ENCODE measurements around the gene GIMAP1. TPM values are rescaled to one million over a fixed set of nuclear protein-coding genes. Genes with fewer than 3 reads are reported as not detected.

The GIMAP1 gene
- polyA plus RNA-seq, 1 donor from 2014 or later = not detected

- Histone ChIP-seq H3F3A (ENCODE audit: insufficient read depth, low read length, poor library complexity, severe bottlenecking) (no peaks in the 10 kb centered on the region), H4K20me1 (ENCODE audit: insufficient read depth) (no peaks in the 10 kb centered on the region), H3K4me3 (ENCODE audit: low read length) (no peak overlapping the region), H3K27me3 (ENCODE audit: insufficient read depth, low read depth, low read length) (no peaks in the 10 kb centered on the region), H3K27ac (ENCODE audit: low read length) (no peak overlapping the region), H2AFZ (ENCODE audit: low read depth, low read length) (no peak overlapping the region), H3K4me2 (ENCODE audit: low read length) (no peak overlapping the region), H3K9me3 (ENCODE audit: low read length) (no peaks in the 10 kb centered on the region), H3K9me2 (ENCODE audit: insufficient read depth, low read length) (no peaks in the 10 kb centered on the region), H3K36me3 (ENCODE audit: insufficient read depth, low read length) (no peaks in the 10 kb centered on the region), H3K79me2 (replicated peaks; ENCODE audit: insufficient read depth, low read length) (no peaks in the 10 kb centered on the region), H3K9ac (ENCODE audit: low read length) (no peak overlapping the region)
- TF ChIP-seq POLR2AphosphoS5 (IDR thresholded peaks at IDR 0.05) (no peak), EZH2 (IDR thresholded peaks at IDR 0.05; ENCODE audit: borderline replicate concordance, insufficient read depth, low read length, poor library complexity, severe bottlenecking) (no peak), CTCF (IDR thresholded peaks at IDR 0.05; ENCODE audit: poor library complexity, severe bottlenecking) (no peak)
Observed at GRCh38 chr7:150719960-150720891, 3.8 kb downstream of the GIMAP1 start.

- Histone ChIP-seq H3K27ac (ENCODE audit: low read length) (no peak overlapping the region), H3K4me3 (ENCODE audit: low read length) (no peak overlapping the region)
Observed at GRCh38 chr7:150721970-150722373, 5.6 kb downstream of the GIMAP1 start.

More at GRCh38 chr7:150721970-150722373, 5.6 kb downstream of the GIMAP1 start:
- Histone ChIP-seq H3K36me3 (ENCODE audit: insufficient read depth, low read length) (no peaks in the 10 kb centered on the region), H3K9me3 (ENCODE audit: low read length) (no peaks in the 10 kb centered on the region), H3K79me2 (replicated peaks; ENCODE audit: insufficient read depth, low read length) (no peaks in the 10 kb centered on the region), H3F3A (ENCODE audit: insufficient read depth, low read length, poor library complexity, severe bottlenecking) (no peaks in the 10 kb centered on the region), H3K27me3 (ENCODE audit: insufficient read depth, low read depth, low read length) (no peaks in the 10 kb centered on the region), H3K9me2 (ENCODE audit: insufficient read depth, low read length) (no peaks in the 10 kb centered on the region), H3K9ac (ENCODE audit: low read length) (no peak overlapping the region), H4K20me1 (ENCODE audit: insufficient read depth) (no peaks in the 10 kb centered on the region), H3K4me2 (ENCODE audit: low read length) (no peak overlapping the region), H2AFZ (ENCODE audit: low read depth, low read length) (no peak overlapping the region)
- TF ChIP-seq POLR2AphosphoS5 (IDR thresholded peaks at IDR 0.05) (no peak), CTCF (IDR thresholded peaks at IDR 0.05; ENCODE audit: poor library complexity, severe bottlenecking) (no peak), RAD21 (conservative IDR thresholded peaks at IDR 0.05) (no peak), EZH2 (IDR thresholded peaks at IDR 0.05; ENCODE audit: borderline replicate concordance, insufficient read depth, low read length, poor library complexity, severe bottlenecking) (no peak), EP300 (conservative IDR thresholded peaks at IDR 0.05; ENCODE audit: poor library complexity, severe bottlenecking) (no peak), TAF1 (IDR thresholded peaks at IDR 0.05; ENCODE audit: low read depth) (no peak), MXI1 (conservative IDR thresholded peaks at IDR 0.05; ENCODE audit: poor library complexity, severe bottlenecking) (no peak), REST (IDR thresholded peaks at IDR 0.05; ENCODE audit: borderline replicate concordance) (no peak), SMC3 (conservative IDR thresholded peaks at IDR 0.05; ENCODE audit: poor library complexity) (no peak)
